Stimulated activated naive B cell treated with anti-CD40 and anti-IgM and Interleukin-4, amounts not matched to agents 10 μg/mL and 1 μg/mL and 100 μg/mL, for 72 hours (primary cell): Measurements from ENCODE around the gene YPEL3.
A peak's percentile ranks its signal among the peaks of the same experiment; 100 is the strongest.

Experiments used
- ATAC-seq, 2 donors: fragments of 150-1000 bp; cut with Tn5 transposase; replicated peaks; 2 replicates each; pipeline ENCODE4 v1.10.0; 2021; ENCODE audit warnings: moderate library complexity in 1 of 2
- DNase-seq: peaks from one replicate; pipeline ENCODE4 v3.0.0; 2021
- H3K27ac Mint-ChIP-seq: one replicate; pipeline ENCODE4 v1.8.0; 2022; ENCODE audit warnings: mild to moderate bottlenecking, mixed read lengths
- H3K27me3 Mint-ChIP-seq, 2 donors: one replicate each; pipeline ENCODE4 v1.8.0; 2022; ENCODE audit warnings: mixed read lengths in 2 of 2
- H3K36me3 Mint-ChIP-seq, 2 donors: one replicate each; pipeline ENCODE4 v1.8.0; 2022; ENCODE audit warnings: mixed read lengths in 2 of 2, mild to moderate bottlenecking in 1 of 2
- H3K4me1 Mint-ChIP-seq, 2 donors: one replicate each; pipeline ENCODE4 v1.8.0; 2022; ENCODE audit warnings: mixed read lengths in 2 of 2, mild to moderate bottlenecking in 1 of 2
- H3K4me3 Mint-ChIP-seq, 2 donors: one replicate each; pipeline ENCODE4 v1.8.0; 2022; ENCODE audit warnings: mild to moderate bottlenecking in 2 of 2, mixed read lengths in 2 of 2, moderate library complexity in 1 of 2
- H3K9me3 Mint-ChIP-seq, 2 donors: one replicate each; pipeline ENCODE4 v1.8.0; 2022; ENCODE audit warnings: mixed read lengths in 2 of 2, mild to moderate bottlenecking in 1 of 2

Gene YPEL3

GRCh38 chr16:30077656-30078055 is 18.4 kb downstream of the YPEL3 start:
- no peak for DNase-seq
- Mint-ChIP-seq H3K27ac (peak overlapping the region; percentile 56), H3K27me3 (no peaks in the 10 kb centered on the region), H3K4me1 (peaks cover 25 to 41% of the 10 kb centered on the region in 2 donors), H3K36me3 (peaks cover 33 to 61% of the 10 kb centered on the region in 2 donors), H3K4me3 (peak overlapping the region in 1 of 2 donors; percentile 13), H3K9me3 (no peaks in the 10 kb centered on the region)
- ATAC-seq, result no peak

- H3K9me3 Mint-ChIP-seq, result no peaks in the 10 kb centered on the region
- no peaks in the 10 kb centered on the region for H3K27me3 Mint-ChIP-seq
These were observed 19.7 kb downstream of the YPEL3 start for GRCh38 chr16:30076276-30076791.

GRCh38 chr16:30075503-30076275 is 20.3 kb downstream of the YPEL3 start, which contains the start of gene PPP4C:
TSS of gene PPP4C (plus strand) at chr16:30075994. CDS start at chr16:30076378, 384 bp downstream.
- no peaks in the 10 kb centered on the region for H3K27me3 Mint-ChIP-seq
- no peaks in the 10 kb centered on the region for H3K9me3 Mint-ChIP-seq
- DNase-seq, result peak; percentile 85
- H3K4me3 Mint-ChIP-seq, result peak within 1 kb of the TSS; percentile 89 to 99
- peak; percentile 93 to 95 for ATAC-seq
- peaks cover 36 to 57% of the 10 kb centered on the region in 2 donors for H3K36me3 Mint-ChIP-seq
- H3K4me1 Mint-ChIP-seq, result peaks cover 24 to 41% of the 10 kb centered on the region in 2 donors
- peak within 1 kb of the TSS; percentile 99 for H3K27ac Mint-ChIP-seq

More at GRCh38 chr16:30076276-30076791, 19.7 kb downstream of the YPEL3 start:
- peak overlapping the region; percentile 99 for H3K27ac Mint-ChIP-seq
- H3K4me3 Mint-ChIP-seq, result peak overlapping the region; percentile 89 to 99
- ATAC-seq (peak; percentile 48 to 51), DNase-seq (no peak)
- peaks cover 24 to 41% of the 10 kb centered on the region in 2 donors for H3K4me1 Mint-ChIP-seq
- H3K36me3 Mint-ChIP-seq, result peaks cover 33 to 60% of the 10 kb centered on the region in 2 donors

GRCh38 chr16:30070490-30070889 is 25.5 kb downstream of the YPEL3 start:
- H3K4me3 Mint-ChIP-seq, result no peak overlapping the region

GRCh38 chr16:30069611-30070462 is 26.2 kb downstream of the YPEL3 start:
- no peak for ATAC-seq
- Mint-ChIP-seq H3K36me3 (peaks cover 61 to 71% of the 10 kb centered on the region in 2 donors), H3K4me3 (peak overlapping the region in 1 of 2 donors; percentile 21), H3K4me1 (peaks cover 24 to 39% of the 10 kb centered on the region in 2 donors), H3K27ac (peak overlapping the region; percentile 76), H3K27me3 (no peaks in the 10 kb centered on the region), H3K9me3 (no peaks in the 10 kb centered on the region)
- no peak for DNase-seq

More at GRCh38 chr16:30070490-30070889, 25.5 kb downstream of the YPEL3 start:
- H3K36me3 Mint-ChIP-seq, result peaks cover 61 to 65% of the 10 kb centered on the region in 2 donors
- H3K4me1 Mint-ChIP-seq, result peaks cover 22 to 39% of the 10 kb centered on the region in 2 donors
- no peak for ATAC-seq
- H3K27ac Mint-ChIP-seq, result peak overlapping the region; percentile 76
- H3K9me3 Mint-ChIP-seq, result no peaks in the 10 kb centered on the region
- H3K27me3 Mint-ChIP-seq, result no peaks in the 10 kb centered on the region
- no peak for DNase-seq

- Mint-ChIP-seq H3K27ac (peak overlapping the region; percentile 47), H3K27me3 (no peaks in the 10 kb centered on the region), H3K4me1 (peaks cover 22 to 41% of the 10 kb centered on the region in 2 donors), H3K4me3 (peak overlapping the region in 1 of 2 donors; percentile 29), H3K9me3 (no peaks in the 10 kb centered on the region), H3K36me3 (peaks cover 59 to 72% of the 10 kb centered on the region in 2 donors)
- ATAC-seq, result no peak
- no peak for DNase-seq
These were observed 27.0 kb downstream of the YPEL3 start for GRCh38 chr16:30068750-30069610.

GRCh38 chr16:30068333-30068732 is 27.7 kb downstream of the YPEL3 start:
- H3K4me1 Mint-ChIP-seq, result peaks cover 26 to 47% of the 10 kb centered on the region in 2 donors
- H3K27me3 Mint-ChIP-seq, result no peaks in the 10 kb centered on the region
- DNase-seq (no peak), ATAC-seq (no peak)
- peak overlapping the region; percentile 62 for H3K27ac Mint-ChIP-seq
- no peaks in the 10 kb centered on the region for H3K9me3 Mint-ChIP-seq
- peak overlapping the region in 1 of 2 donors; percentile 29 for H3K4me3 Mint-ChIP-seq
- H3K36me3 Mint-ChIP-seq, result peaks cover 55 to 66% of the 10 kb centered on the region in 2 donors

GRCh38 chr16:30067584-30067916 is 28.5 kb downstream of the YPEL3 start:
- Mint-ChIP-seq H3K4me1 (peaks cover 27 to 48% of the 10 kb centered on the region in 2 donors), H3K4me3 (peak overlapping the region; percentile 89 to 95), H3K27me3 (no peaks in the 10 kb centered on the region), H3K9me3 (no peaks in the 10 kb centered on the region), H3K36me3 (peaks cover 55 to 65% of the 10 kb centered on the region in 2 donors), H3K27ac (peak overlapping the region; percentile 99)
- DNase-seq, result no peak
- no peak for ATAC-seq

GRCh38 chr16:30066761-30067583 is 29.0 kb downstream of the YPEL3 start:
- DNase-seq (no peak), ATAC-seq (no peak)
- peaks cover 53 to 61% of the 10 kb centered on the region in 2 donors for H3K36me3 Mint-ChIP-seq
- H3K27me3 Mint-ChIP-seq, result no peaks in the 10 kb centered on the region
- H3K27ac Mint-ChIP-seq, result peak overlapping the region; percentile 99
- H3K4me3 Mint-ChIP-seq, result peak overlapping the region; percentile 89 to 95
- H3K9me3 Mint-ChIP-seq, result no peaks in the 10 kb centered on the region
- peaks cover 27 to 48% of the 10 kb centered on the region in 2 donors for H3K4me1 Mint-ChIP-seq

- ATAC-seq (no peak), DNase-seq (no peak)
- H3K36me3 Mint-ChIP-seq, result peaks cover 46 to 55% of the 10 kb centered on the region in 2 donors
- H3K4me3 Mint-ChIP-seq, result peak overlapping the region; percentile 89 to 95
- peaks cover 28 to 49% of the 10 kb centered on the region in 2 donors for H3K4me1 Mint-ChIP-seq
- H3K27ac Mint-ChIP-seq, result peak overlapping the region; percentile 99
- no peaks in the 10 kb centered on the region for H3K27me3 Mint-ChIP-seq
- no peaks in the 10 kb centered on the region for H3K9me3 Mint-ChIP-seq
These were observed 29.9 kb downstream of the YPEL3 start for GRCh38 chr16:30065943-30066760.

GRCh38 chr16:30065102-30065942 is 30.7 kb downstream of the YPEL3 start, which contains the start of gene ALDOA:
TSS of gene ALDOA (plus strand) at chr16:30065760. CDS start at chr16:30066898, 1,138 bp downstream.
- H3K27me3 Mint-ChIP-seq, result no peaks in the 10 kb centered on the region

More at GRCh38 chr16:30065102-30065942, 30.7 kb downstream of the YPEL3 start, which contains the start of gene ALDOA:
- H3K27ac Mint-ChIP-seq, result peak within 1 kb of the TSS; percentile 99
- peaks cover 39 to 53% of the 10 kb centered on the region in 2 donors for H3K36me3 Mint-ChIP-seq
- ATAC-seq (peak; percentile 85 to 88), DNase-seq (peak; percentile 95)
- peaks cover 34 to 54% of the 10 kb centered on the region in 2 donors for H3K4me1 Mint-ChIP-seq
- H3K4me3 Mint-ChIP-seq, result peak within 1 kb of the TSS; percentile 89 to 95
- no peaks in the 10 kb centered on the region for H3K9me3 Mint-ChIP-seq
